ENCODE results near the gene MEGF8. TPM values are rescaled to one million over a fixed set of nuclear protein-coding genes. Genes with fewer than 3 reads are reported as not detected.
"Not testable (repeated sequence)": the region's sequence is repeated elsewhere in the genome, so short reads cannot be mapped to it uniquely, and the experiment has no call there.

Gene MEGF8
- total RNA-seq, 3 donors from 2014 or later, result 9.7 to 15.5 (median 10.8) TPM

- TF ChIP-seq POLR2A (IDR thresholded peaks at IDR 0.05) (no peak), POLR2AphosphoS5 (IDR thresholded peaks at IDR 0.05) (no peak)
- TF ChIP-seq, protein P1, sequence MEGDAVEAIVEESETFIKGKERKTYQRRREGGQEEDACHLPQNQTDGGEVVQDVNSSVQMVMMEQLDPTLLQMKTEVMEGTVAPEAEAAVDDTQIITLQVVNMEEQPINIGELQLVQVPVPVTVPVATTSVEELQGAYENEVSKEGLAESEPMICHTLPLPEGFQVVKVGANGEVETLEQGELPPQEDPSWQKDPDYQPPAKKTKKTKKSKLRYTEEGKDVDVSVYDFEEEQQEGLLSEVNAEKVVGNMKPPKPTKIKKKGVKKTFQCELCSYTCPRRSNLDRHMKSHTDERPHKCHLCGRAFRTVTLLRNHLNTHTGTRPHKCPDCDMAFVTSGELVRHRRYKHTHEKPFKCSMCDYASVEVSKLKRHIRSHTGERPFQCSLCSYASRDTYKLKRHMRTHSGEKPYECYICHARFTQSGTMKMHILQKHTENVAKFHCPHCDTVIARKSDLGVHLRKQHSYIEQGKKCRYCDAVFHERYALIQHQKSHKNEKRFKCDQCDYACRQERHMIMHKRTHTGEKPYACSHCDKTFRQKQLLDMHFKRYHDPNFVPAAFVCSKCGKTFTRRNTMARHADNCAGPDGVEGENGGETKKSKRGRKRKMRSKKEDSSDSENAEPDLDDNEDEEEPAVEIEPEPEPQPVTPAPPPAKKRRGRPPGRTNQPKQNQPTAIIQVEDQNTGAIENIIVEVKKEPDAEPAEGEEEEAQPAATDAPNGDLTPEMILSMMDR (IDR thresholded peaks at IDR 0.05), result no peak
- no peaks in the 10 kb centered on the region for H3K27me3 ChIP-seq
- intact Hi-C loops (cut with DNase I; ENCODE audit: low total_unique reads), result loop anchor here (2.0 kb wide), 1 partner anchor 45 kb away; no protein-coding TSS in a partner anchor
- no peak overlapping the region for H3K4me3 ChIP-seq
- H3K9me3 ChIP-seq, result no peaks in the 10 kb centered on the region
- H3K27ac ChIP-seq, result no peak overlapping the region
- no peaks in the 10 kb centered on the region for H3K36me3 ChIP-seq
- no peak for DNase-seq (ENCODE audit: low spot score in 2 of 2)
- no peaks in the 10 kb centered on the region for H3K4me1 ChIP-seq
Measured at GRCh38 chr19:42335971-42336370, 10.5 kb downstream of the MEGF8 start.

GRCh38 chr19:42339126-42339860, 13.9 kb downstream of the MEGF8 start:
- H3K9me3 ChIP-seq; DNase-seq (ENCODE audit: low spot score in 2 of 2); H3K4me3 ChIP-seq; H3K4me1 ChIP-seq; H3K27me3 ChIP-seq; H3K36me3 ChIP-seq; intact Hi-C loops (cut with DNase I; ENCODE audit: low total_unique reads); H3K27ac ChIP-seq: not testable (repeated sequence)

- H3K9me3 ChIP-seq; H3K27me3 ChIP-seq; H3K4me1 ChIP-seq; intact Hi-C loops (cut with DNase I; ENCODE audit: low total_unique reads); H3K36me3 ChIP-seq; DNase-seq (ENCODE audit: low spot score in 2 of 2); H3K4me3 ChIP-seq; H3K27ac ChIP-seq: not testable (repeated sequence)
Measured at GRCh38 chr19:42339922-42340321, 14.5 kb downstream of the MEGF8 start.

DNA sequence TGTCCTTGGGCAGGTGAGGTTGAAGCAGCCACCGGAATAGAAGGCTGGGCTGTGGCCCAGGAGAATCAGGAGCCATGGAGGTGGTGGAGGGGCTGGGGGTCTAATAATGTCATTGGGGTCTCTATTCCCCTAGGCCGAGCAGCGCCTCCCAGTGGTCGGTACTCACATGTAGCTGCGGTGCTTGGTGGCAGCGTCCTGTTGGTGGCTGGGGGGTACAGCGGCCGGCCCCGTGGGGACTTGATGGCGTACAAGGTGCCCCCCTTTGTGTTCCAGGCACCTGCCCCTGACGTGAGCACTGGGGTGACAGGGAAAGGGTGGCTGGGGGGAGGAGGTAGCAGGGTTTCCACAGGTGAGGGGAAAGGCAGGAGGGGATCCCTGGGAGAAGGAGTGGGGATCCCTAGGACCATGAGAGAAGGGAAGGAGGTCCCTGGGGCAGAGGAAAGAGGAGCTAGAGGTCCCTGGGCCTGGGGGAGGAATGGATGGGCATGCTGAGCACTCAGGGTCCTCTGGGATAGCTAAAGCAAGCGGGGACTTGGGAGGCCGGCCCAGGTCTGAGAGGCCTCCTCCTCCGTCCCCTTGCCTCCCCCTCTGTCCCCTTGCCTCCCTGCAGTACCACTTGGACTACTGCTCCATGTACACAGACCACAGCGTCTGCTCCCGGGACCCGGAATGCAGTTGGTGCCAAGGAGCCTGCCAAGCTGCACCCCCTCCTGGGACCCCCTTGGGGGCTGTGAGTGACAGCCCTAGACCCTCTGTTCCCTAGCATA, 18.1 kb downstream of the MEGF8 start:
- intact Hi-C loops (cut with DNase I; ENCODE audit: low total_unique reads), result no loop called here
- TF ChIP-seq POLR2AphosphoS5 (IDR thresholded peaks at IDR 0.05) (no peak), POLR2A (IDR thresholded peaks at IDR 0.05) (no peak)
- TF ChIP-seq, protein P1 (IDR thresholded peaks at IDR 0.05), result no peak
- H3K4me3 ChIP-seq, result no peak overlapping the region
- no peaks in the 10 kb centered on the region for H3K9me3 ChIP-seq
- no peak for DNase-seq (ENCODE audit: low spot score in 2 of 2)
- H3K27me3 ChIP-seq, result no peaks in the 10 kb centered on the region
- no peaks in the 10 kb centered on the region for H3K4me1 ChIP-seq
- no peak overlapping the region for H3K27ac ChIP-seq
- no peaks in the 10 kb centered on the region for H3K36me3 ChIP-seq

GRCh38 chr19:42344336-42344893, 19.0 kb downstream of the MEGF8 start:
- H3K4me3 ChIP-seq, result no peak overlapping the region
- intact Hi-C loops (cut with DNase I; ENCODE audit: low total_unique reads), result no loop called here
- H3K27me3 ChIP-seq, result no peaks in the 10 kb centered on the region
- no peaks in the 10 kb centered on the region for H3K9me3 ChIP-seq
- no peaks in the 10 kb centered on the region for H3K4me1 ChIP-seq
- H3K27ac ChIP-seq, result no peak overlapping the region
- H3K36me3 ChIP-seq, result no peaks in the 10 kb centered on the region
- TF ChIP-seq POLR2AphosphoS5 (IDR thresholded peaks at IDR 0.05), result no peak
- no peak for TF ChIP-seq POLR2A (IDR thresholded peaks at IDR 0.05)
- TF ChIP-seq, protein P1 (IDR thresholded peaks at IDR 0.05), result no peak
- no peak for DNase-seq (ENCODE audit: low spot score in 2 of 2)

Measured in breast epithelium (tissue), 4 donors.